K562 (cell line): ENCODE results near the gene CXCL12. TPM values are rescaled to one million over a fixed set of nuclear protein-coding genes. Genes with fewer than 3 reads are reported as not detected.

ENCODE experiments used
- ATAC-seq: fragments of 200-7000 bp; cut with Tn5 transposase; 3 replicates; pipeline ENCODE4 v1.9.1; 2020; ENCODE audit warnings: moderate library complexity
- BruUV-seq: library from RNA; stranded (reverse); fragments of 400-500 nt; replicated peaks from 2 replicates; lab custom pipeline; 2021; lab: Mats Ljungman, UMichigan
- CTCF ChIA-PET: fragments of 300-600 bp; formaldehyde crosslinking; extraction: SDS; loops from one replicate; lab custom pipeline; 2021; ENCODE audit warnings: low intra/inter-chr PET ratio; lab: Yijun Ruan, JAX
- POLR2A ChIA-PET: fragments of 300-600, 350-650 bp; sonication (Branson Sonifier 250); formaldehyde crosslinking; extraction: SDS; loops from one replicate; lab custom pipeline; 2021; ENCODE audit warnings: antibody characterized with exemption, inconsistent platforms; lab: Yijun Ruan, JAX
- DNase-seq, 4 experiments: peaks; one replicate each; pipeline versions ENCODE4 v3.0.0 to v3.0.0-alpha.2; 2011 to 2018; ENCODE audit warnings: low spot score in 3 of 4, mixed read lengths in 3 of 4; ENCODE audit errors: extremely low read depth in 1 of 4
- FAIRE-seq: peaks from 2 replicates; lab custom pipeline; 2011; peaks lifted over from hg19 to GRCh38; lab: Jason Lieb, UNC
- H2AFZ ChIP-seq: 2 replicates; pipeline ENCODE4 v1.6.0; 2011; ENCODE audit warnings: low read depth, low read length, control low read depth, inconsistent platforms
- H3K27ac ChIP-seq: fragments of 200-600 bp; 3 replicates; pipeline ENCODE4 v1.8.0; 2011; ENCODE audit warnings: low read depth, mild to moderate bottlenecking, control low read depth, inconsistent platforms, low read length, moderate library complexity, mixed read lengths; ENCODE audit errors: extremely low read depth
- H3K27me3 ChIP-seq, 2 experiments: fragments of 300-600 bp in 1 of 2; 2 replicates in 1 of 2; 3 replicates in 1 of 2; pipeline versions ENCODE4 v1.6.0 to v1.8.0; 2011; ENCODE audit warnings: inconsistent platforms in 2 of 2, low read length in 2 of 2, mild to moderate bottlenecking in 1 of 2, mixed read lengths in 1 of 2, moderate library complexity in 1 of 2; ENCODE audit not compliant: control insufficient read depth in 2 of 2, insufficient read depth in 2 of 2
- H3K36me3 ChIP-seq: fragments of 300-600 bp; 3 replicates; pipeline ENCODE4 v1.8.0; 2011; ENCODE audit warnings: mild to moderate bottlenecking, low read length, inconsistent platforms; ENCODE audit not compliant: control insufficient read depth, insufficient read depth
- H3K4me1 ChIP-seq, 2 experiments: fragments of 200-600 bp in 1 of 2; replicated peaks in 1 of 2; 2 replicates in 1 of 2; 3 replicates in 1 of 2; pipeline versions ENCODE4 v1.5.1 to v1.8.0; 2011; ENCODE audit warnings: inconsistent platforms in 2 of 2, low read length in 2 of 2, mild to moderate bottlenecking in 1 of 2, mixed read lengths in 1 of 2, moderate library complexity in 1 of 2; ENCODE audit not compliant: control insufficient read depth in 2 of 2, insufficient read depth in 2 of 2
- H3K4me2 ChIP-seq: 2 replicates; pipeline ENCODE4 v1.6.1; 2011; ENCODE audit warnings: low read length, control low read depth, inconsistent platforms, mixed read lengths; ENCODE audit not compliant: insufficient read depth
- H3K4me3 ChIP-seq: fragments of 200-600 bp; sonication (generic), shearing (Covaris generic); 2 replicates; pipeline ENCODE4 v1.5.1; 2016; ENCODE audit warnings: control low read depth, inconsistent platforms
- H3K79me2 ChIP-seq: fragments of 200-600 bp; 3 replicates; pipeline ENCODE4 v1.8.0; 2011; ENCODE audit warnings: low read length, inconsistent platforms; ENCODE audit not compliant: control insufficient read depth, insufficient read depth
- H3K9ac ChIP-seq, 2 experiments: 2 replicates each; pipeline versions ENCODE4 v1.6.0 to v1.6.1; 2011; ENCODE audit warnings: low read depth in 2 of 2, low read length in 2 of 2, control low read depth in 1 of 2, inconsistent platforms in 1 of 2, mild to moderate bottlenecking in 1 of 2, mixed read lengths in 1 of 2; ENCODE audit not compliant: insufficient read depth in 1 of 2
- H3K9me1 ChIP-seq: one replicate; pipeline ENCODE4 v1.6.0; 2011; ENCODE audit warnings: inconsistent platforms, mild to moderate bottlenecking, low read length, moderate library complexity; ENCODE audit not compliant: control insufficient read depth, insufficient read depth
- H3K9me3 ChIP-seq: replicated peaks from 2 replicates; pipeline ENCODE4 v1.5.1; 2011; ENCODE audit warnings: low read depth, low read length, inconsistent platforms; ENCODE audit not compliant: control insufficient read depth, insufficient read depth
- H4K20me1 ChIP-seq: replicated peaks from 2 replicates; pipeline ENCODE4 v1.6.1; 2011; ENCODE audit warnings: low read length, inconsistent platforms, mixed read lengths; ENCODE audit not compliant: control insufficient read depth, insufficient read depth
- CREB1 ChIP-seq, 2 experiments: sonication (generic) in 1 of 2; formaldehyde crosslinking in 1 of 2; IDR thresholded peaks; 2 replicates each; pipeline versions ENCODE4 v1.6.1 to v1.8.0; 2012 to 2022; ENCODE audit warnings: inconsistent platforms in 1 of 2, mild to moderate bottlenecking in 1 of 2, missing genetic modification reagents in 1 of 2, moderate library complexity in 1 of 2
- HMG20A ChIP-seq: fragments of 450-650 bp; formaldehyde crosslinking; conservative IDR thresholded peaks from 2 replicates; pipeline ENCODE4 v1.4.0; 2020; ENCODE audit warnings: mild to moderate bottlenecking, mixed read lengths
- KDM4B ChIP-seq, 2 experiments: fragments of 450-650 bp in 1 of 2; sonication (generic) in 1 of 2; IDR thresholded peaks; 2 replicates each; pipeline ENCODE4 v1.6.1; 2016 to 2017; ENCODE audit warnings: borderline replicate concordance in 2 of 2, antibody characterized with exemption in 1 of 2, low read depth in 1 of 2, mild to moderate bottlenecking in 1 of 2
- KLF10 ChIP-seq: fragments of 250-450 bp; sonication (Bioruptor Pico); IDR thresholded peaks from 2 replicates; pipeline ENCODE4 v1.6.1; 2021; ENCODE audit warnings: matching md5 sums
- MAZ ChIP-seq, 2 experiments: fragments of 450-650 bp in 1 of 2; sonication (generic) in 1 of 2; formaldehyde crosslinking; IDR thresholded peaks in 1 of 2; conservative IDR thresholded peaks in 1 of 2; 2 replicates each; pipeline versions ENCODE4 v1.4.0 to v1.5.0; 2020; ENCODE audit warnings: mild to moderate bottlenecking in 1 of 2, missing genetic modification reagents in 1 of 2
- NBN ChIP-seq: fragments of 450-650 bp; IDR thresholded peaks from 2 replicates; pipeline ENCODE4 v1.6.1; 2016; ENCODE audit warnings: low read depth, mild to moderate bottlenecking
- OTX1 ChIP-seq: fragments of 450-650 bp; formaldehyde crosslinking; IDR thresholded peaks from 2 replicates; pipeline ENCODE4 v1.4.0; 2022; ENCODE audit warnings: mild to moderate bottlenecking
- PHB ChIP-seq: fragments of 250-450 bp; sonication (Bioruptor Pico); IDR thresholded peaks from 2 replicates; pipeline ENCODE4 v1.5.0; 2021
- PREB ChIP-seq: sonication (generic); formaldehyde crosslinking; IDR thresholded peaks from 2 replicates; pipeline ENCODE4 v1.8.1; 2023; ENCODE audit warnings: mild to moderate bottlenecking, missing genetic modification reagents
- SMARCE1 ChIP-seq: fragments of 450-650 bp; IDR thresholded peaks from 2 replicates; pipeline ENCODE4 v1.7.1; 2016; ENCODE audit warnings: mild to moderate bottlenecking
- SRSF9 ChIP-seq: fragments of 200-400 bp; formaldehyde crosslinking; IDR thresholded peaks from 2 replicates; pipeline ENCODE4 v1.6.1; 2017; ENCODE audit warnings: low read depth, low read length, borderline replicate concordance
- ZNF184 ChIP-seq: sonication (generic); formaldehyde crosslinking; IDR thresholded peaks from 2 replicates; pipeline ENCODE4 v1.5.0; 2020; ENCODE audit warnings: missing genetic modification reagents
- ZNF395 ChIP-seq: fragments of 200-800 bp; sonication (Bioruptor generic); IDR thresholded peaks from 2 replicates; pipeline ENCODE4 v1.6.1; 2017; ENCODE audit warnings: missing genetic modification characterization, missing compliant biosample characterization
- WGBS: fragments of 100-300 bp; shearing (Covaris generic); methylation state at CpG from one replicate; pipeline ENCODE4 v1.1.6; 2016; ENCODE audit warnings: low coverage, mixed read lengths; ENCODE audit not compliant: insufficient coverage; ENCODE audit errors: missing lambda C conversion rate; 5-methylcytosine and 5-hydroxymethylcytosine counted together
- in situ Hi-C: fragments of 300-500 bp; cut with MboI; formaldehyde crosslinking; loops from 4 replicates; pipeline ENCODE4 v1.15.0; 2018; ENCODE audit warnings: inconsistent platforms, mixed read lengths
- intact Hi-C: fragments of 100-400 bp; cut with micrococcal nuclease; formaldehyde crosslinking; loops from 2 replicates; pipeline ENCODE4 v1.14.2; 2022
- polyA plus RNA-seq, 8 experiments: library from polyadenylated mRNA; depleted of rRNA in 4 of 8; stranded (reverse) in 5 of 8; unstranded in 3 of 8; fragments of >200 nt; fragmentation: Nextera tagmentation in 2 of 8; fragmentation: Illumina TruSeq in 1 of 8; extraction: Ambion mirVana in 2 of 8; extraction: Trizol in 1 of 8; gene quantifications; 2 replicates each; pipeline versions ENCODE4 v1.2.1 to v1.2.3, GENCODE V29; 2011 to 2014; ENCODE audit warnings: inconsistent platforms in 1 of 8, missing spikeins in 1 of 8
- total RNA-seq, 7 experiments: library from RNA; depleted of rRNA in 6 of 7; stranded (reverse); fragments of >200 nt in 6 of 7; fragmentation: Illumina TruSeq in 2 of 7; extraction: Trizol in 2 of 7; gene quantifications; 2 replicates each; pipeline versions ENCODE4 v1.2.1 to v1.2.3, GENCODE V29; 2011 to 2021; ENCODE audit warnings: low replicate concordance in 1 of 7

Gene CXCL12
- total and polyA plus RNA-seq, 9 of the 15 experiments (the other 6 are each of a cell fraction or from before 2014, with no cell fraction given) = 0.18 TPM; not detected in 8

- Histone ChIP-seq H3K27me3 (peaks cover 15% of the 10 kb centered on the region in 2 experiments; a peak in 3 of 5 replicates), H4K20me1 (no peaks in the 10 kb centered on the region), H3K4me1 (no peaks in the 10 kb centered on the region)
- 0% methylated on average over 6 of the region's 6 CpGs for WGBS
- TF ChIP-seq CREB1 (IDR thresholded peaks at IDR 0.05) = no peak
- no peak for TF ChIP-seq CREB1 (CRISPR knock-in tag; IDR thresholded peaks at IDR 0.05)
- no peak for TF ChIP-seq SMARCE1
- TF ChIP-seq ZNF184 (CRISPR knock-in tag) = no peak
- TF ChIP-seq ZNF395 (CRISPR knock-in tag) = no peak
- TF ChIP-seq MAZ (CRISPR knock-in tag; conservative IDR thresholded peaks at IDR 0.05 in 1 of 2, IDR thresholded peaks at IDR 0.05 in 1 of 2) = no peak
- TF ChIP-seq OTX1 = no peak
- TF ChIP-seq SRSF9 = no peak
- TF ChIP-seq PREB (CRISPR knock-in tag) = no peak
- no peak for TF ChIP-seq KLF10 (CRISPR knock-in tag)
- no peak for TF ChIP-seq HMG20A (CRISPR knock-in tag)
- TF ChIP-seq PHB = no peak
- TF ChIP-seq NBN = no peak
- TF ChIP-seq KDM4B (IDR thresholded peaks at IDR 0.05; ENCODE audit: borderline replicate concordance in 2 of 2, low read depth in 1 of 2) = no peak
- TF ChIP-seq, all 486 proteins: peak for 0
- Histone ChIP-seq H3K9me3 (no peaks in the 10 kb centered on the region), H3K79me2 (no peaks in the 10 kb centered on the region), H3K36me3 (no peaks in the 10 kb centered on the region), H3K4me3 (no peak overlapping the region), H2AFZ (no peak overlapping the region), H3K9me1 (no peaks in the 10 kb centered on the region), H3K9ac (no peak overlapping the region), H3K27ac (no peak overlapping the region), H3K4me2 (no peak overlapping the region)
- intact Hi-C loops (no loop called here), in situ Hi-C loops (no loop called here)
- ChIA-PET POLR2A (no interaction called here), CTCF (no interaction called here)
- FAIRE-seq (no peak), ATAC-seq (no peak), DNase-seq (no peak)
- BruUV-seq = no TSS peak
Measured at GRCh38 chr10:44402465-44403195, 17.7 kb upstream of the CXCL12 start.
